NB4 (cell line): ENCODE data around the gene CTDSP2.

Experiments used
- MYC ChIP-seq: IDR thresholded peaks from 2 replicates; pipeline ENCODE4 v1.6.1; 2011; ENCODE audit warnings: low read depth, low read length
- POLR2A ChIP-seq: IDR thresholded peaks from 2 replicates; pipeline ENCODE4 v1.6.1; 2011; ENCODE audit warnings: mild to moderate bottlenecking; ENCODE audit not compliant: insufficient read length; ENCODE audit errors: extremely low read depth
- TF ChIP-seq, protein P1 (sequence below): IDR thresholded peaks from one replicate; pipeline ENCODE4 v1.5.1; 2012; ENCODE audit warnings: low read depth, low read length

DNA sequence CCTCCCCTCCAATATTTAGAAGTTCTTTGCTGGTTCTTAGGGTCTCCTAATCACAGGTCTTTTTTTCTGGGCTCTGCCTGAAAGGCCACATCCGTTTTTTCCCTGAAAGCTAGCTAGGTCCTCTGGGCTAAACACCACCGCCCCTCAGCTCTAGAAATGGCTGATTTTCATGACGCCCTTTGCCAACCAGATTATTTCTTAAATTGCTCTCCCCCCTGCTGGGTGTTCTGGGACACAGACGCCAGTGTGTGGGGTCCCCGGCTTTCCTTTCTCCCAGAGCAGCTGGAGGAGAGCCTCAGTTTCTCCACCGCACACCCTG is 49.5 kb upstream of the CTDSP2 start:
- TF ChIP-seq, protein P1, sequence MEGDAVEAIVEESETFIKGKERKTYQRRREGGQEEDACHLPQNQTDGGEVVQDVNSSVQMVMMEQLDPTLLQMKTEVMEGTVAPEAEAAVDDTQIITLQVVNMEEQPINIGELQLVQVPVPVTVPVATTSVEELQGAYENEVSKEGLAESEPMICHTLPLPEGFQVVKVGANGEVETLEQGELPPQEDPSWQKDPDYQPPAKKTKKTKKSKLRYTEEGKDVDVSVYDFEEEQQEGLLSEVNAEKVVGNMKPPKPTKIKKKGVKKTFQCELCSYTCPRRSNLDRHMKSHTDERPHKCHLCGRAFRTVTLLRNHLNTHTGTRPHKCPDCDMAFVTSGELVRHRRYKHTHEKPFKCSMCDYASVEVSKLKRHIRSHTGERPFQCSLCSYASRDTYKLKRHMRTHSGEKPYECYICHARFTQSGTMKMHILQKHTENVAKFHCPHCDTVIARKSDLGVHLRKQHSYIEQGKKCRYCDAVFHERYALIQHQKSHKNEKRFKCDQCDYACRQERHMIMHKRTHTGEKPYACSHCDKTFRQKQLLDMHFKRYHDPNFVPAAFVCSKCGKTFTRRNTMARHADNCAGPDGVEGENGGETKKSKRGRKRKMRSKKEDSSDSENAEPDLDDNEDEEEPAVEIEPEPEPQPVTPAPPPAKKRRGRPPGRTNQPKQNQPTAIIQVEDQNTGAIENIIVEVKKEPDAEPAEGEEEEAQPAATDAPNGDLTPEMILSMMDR = no peak
- TF ChIP-seq POLR2A (no peak), MYC (no peak)
